Amygdala (tissue), 56 donors: ENCODE data around the gene M1AP.

Source experiments
- DNase-seq, 56 donors: peaks; one replicate each; lab custom pipeline; 2025; lab: John Stamatoyannopoulos, UW

The M1AP gene

GRCh38 chr2:74529357-74530238 lies 118.5 kb downstream of the M1AP start, which contains the start of the genes AUP1 and HTRA2:
Gene AUP1, minus strand, starts transcription at chr2:74529706. Its CDS starts 77 bp downstream, at chr2:74529629.
Gene HTRA2, plus strand, starts transcription at chr2:74529933. Its CDS starts 74 bp downstream, at chr2:74530007.
- DNase-seq = peak; percentile 59 to 99 (median 98)

GRCh38 chr2:74528600-74529356 lies 119.4 kb downstream of the M1AP start:
- DNase-seq = peak in 1 of 56 donors; percentile 73

GRCh38 chr2:74527741-74528140 lies 120.4 kb downstream of the M1AP start:
- DNase-seq = no peak

GRCh38 chr2:74526649-74527230 lies 121.4 kb downstream of the M1AP start:
- no peak for DNase-seq

- peak in 6 of 56 donors; percentile 2 to 20 (median 12) for DNase-seq
Observed at GRCh38 chr2:74525717-74526648, 122.1 kb downstream of the M1AP start, which contains the start of gene DQX1. Gene DQX1, minus strand, starts transcription at chr2:74526231. Its CDS starts 502 bp downstream, at chr2:74525729.

GRCh38 chr2:74524955-74525716 lies 123.0 kb downstream of the M1AP start:
- DNase-seq = no peak

GRCh38 chr2:74524005-74524404 lies 124.1 kb downstream of the M1AP start:
- DNase-seq = no peak

GRCh38 chr2:74522516-74522915 lies 125.6 kb downstream of the M1AP start:
- DNase-seq = no peak

GRCh38 chr2:74516650-74517049 lies 131.5 kb downstream of the M1AP start:
- no peak for DNase-seq

- peak in 21 of 56 donors; percentile 0 to 51 (median 19) for DNase-seq
Observed at GRCh38 chr2:74515981-74516633, 132.0 kb downstream of the M1AP start.

- DNase-seq = no peak
Observed at GRCh38 chr2:74515271-74515980, 132.7 kb downstream of the M1AP start.

- no peak for DNase-seq
Observed at GRCh38 chr2:74514368-74515270, 133.5 kb downstream of the M1AP start, which contains the start of gene TLX2. Gene TLX2, plus strand, starts transcription at chr2:74514450. Its CDS starts 357 bp downstream, at chr2:74514807.

- DNase-seq = no peak
Observed at GRCh38 chr2:74513605-74514367, 134.3 kb downstream of the M1AP start.

GRCh38 chr2:74512744-74513604 lies 135.2 kb downstream of the M1AP start:
- DNase-seq = no peak
